ENCODE data around the gene COL5A3.

GRCh38 chr19:10004617-10005016 lies 5.7 kb downstream of the COL5A3 start:
- TF ChIP-seq CTCF (conservative IDR thresholded peaks at IDR 0.05; ENCODE audit: low read depth in 2 of 2) (no peak), EZH2 (IDR thresholded peaks at IDR 0.05; ENCODE audit: low read depth, unreplicated experiment) (no peak), STAT1 (IDR thresholded peaks at IDR 0.05; ENCODE audit: unreplicated experiment) (no peak)
